Dermis microvascular lymphatic vessel endothelial cell (primary cell): ENCODE data around the gene PIF1. TPM values are rescaled to one million over a fixed set of nuclear protein-coding genes. Genes with fewer than 3 reads are reported as not detected.
"Not testable (repeated sequence)": the region's sequence is repeated elsewhere in the genome, so short reads cannot be mapped to it uniquely, and the experiment has no call there.

Source experiments
- DNase-seq, 2 donors: peaks; one replicate each; pipeline versions ENCODE4 v3.0.0 to v3.0.0-alpha.2; 2010; ENCODE audit warnings: low read depth in 2 of 2
- total RNA-seq: library from RNA; depleted of rRNA; stranded (reverse); fragments of >200 nt; gene quantifications from 2 replicates; pipeline ENCODE4 v1.2.1, GENCODE V29; 2014

The PIF1 gene
- total RNA-seq, 1 donor from 2014 or later = 9.0 TPM

- no peak for DNase-seq
Measured at GRCh38 chr15:64847448-64847847, 22.0 kb upstream of the PIF1 start.

- DNase-seq = no peak
Measured at GRCh38 chr15:64847016-64847415, 21.6 kb upstream of the PIF1 start.

GRCh38 chr15:64845831-64846595 lies 20.6 kb upstream of the PIF1 start:
- DNase-seq = no peak

GRCh38 chr15:64845183-64845611 lies 19.8 kb upstream of the PIF1 start:
- DNase-seq = peak in 1 of 2 donors; percentile 58

- DNase-seq = no peak
Measured at GRCh38 chr15:64844576-64845145, 19.2 kb upstream of the PIF1 start.

GRCh38 chr15:64843991-64844390 lies 18.5 kb upstream of the PIF1 start:
- no peak for DNase-seq

GRCh38 chr15:64842986-64843561 lies 17.6 kb upstream of the PIF1 start:
- peak in 1 of 2 donors; percentile 83 for DNase-seq

GRCh38 chr15:64842096-64842939 lies 16.9 kb upstream of the PIF1 start:
- DNase-seq = peak in 1 of 2 donors; percentile 41

- peak; percentile 52 to 93 for DNase-seq
Measured at GRCh38 chr15:64841344-64842095, 16.1 kb upstream of the PIF1 start, which contains the start of gene PLEKHO2. Gene PLEKHO2 (plus strand): TSS chr15:64841915. CDS start chr15:64842017, 102 bp downstream.

GRCh38 chr15:64841060-64841343 lies 15.6 kb upstream of the PIF1 start:
- DNase-seq = no peak

GRCh38 chr15:64837502-64837901 lies 12.1 kb upstream of the PIF1 start:
- DNase-seq = no peak

- no peak for DNase-seq
Measured at GRCh38 chr15:64836023-64836536, 10.6 kb upstream of the PIF1 start.

- DNase-seq = no peak
Measured at GRCh38 chr15:64833690-64834089, 8.2 kb upstream of the PIF1 start.

- DNase-seq = no peak
Measured at GRCh38 chr15:64828985-64829384, 3.5 kb upstream of the PIF1 start.

- DNase-seq = peak in 1 of 2 donors; percentile 32
Measured at GRCh38 chr15:64824929-64825430, 467 bp downstream of the PIF1 start.

GRCh38 chr15:64816452-64816851 lies 9.0 kb downstream of the PIF1 start:
- DNase-seq = no peak

GRCh38 chr15:64814965-64815364 lies 10.5 kb downstream of the PIF1 start:
- not testable (repeated sequence) for DNase-seq

- not testable (repeated sequence) for DNase-seq
Measured at GRCh38 chr15:64814283-64814682, 11.2 kb downstream of the PIF1 start.

GRCh38 chr15:64813075-64813474 lies 12.4 kb downstream of the PIF1 start:
- no peak for DNase-seq

- no peak for DNase-seq
Measured at GRCh38 chr15:64810497-64811326, 14.7 kb downstream of the PIF1 start.
